Keratinocyte (primary cell): Measurements from ENCODE around the gene RTKN2.

Experiments used
- CTCF ChIP-seq, 3 experiments: IDR thresholded peaks in 1 of 3; conservative IDR thresholded peaks in 1 of 3; optimal IDR thresholded peaks in 1 of 3; 2 replicates in 2 of 3; 3 replicates in 1 of 3; pipeline versions ENCODE3 to v1.5.1; 2011; ENCODE audit warnings: low read length in 3 of 3, mild to moderate bottlenecking in 3 of 3, moderate library complexity in 2 of 3, control low read depth in 1 of 3, inconsistent platforms in 1 of 3; ENCODE audit not compliant: insufficient read depth in 2 of 3; ENCODE audit errors: extremely low read depth in 1 of 3
- EZH2 ChIP-seq: IDR thresholded peaks from one replicate; pipeline ENCODE4 v1.6.1; 2012; ENCODE audit warnings: inconsistent platforms, mild to moderate bottlenecking, low read length, moderate library complexity

- TF ChIP-seq CTCF (optimal IDR thresholded peaks at IDR 0.05 in 1 of 3, IDR thresholded peaks at IDR 0.05 in 1 of 3, conservative IDR thresholded peaks at IDR 0.05 in 1 of 3; ENCODE audit: extremely low read depth in 1 of 3, insufficient read depth in 2 of 3, low read length in 3 of 3): no peak
- no peak for TF ChIP-seq EZH2
These were observed 35.3 kb upstream of the RTKN2 start for GRCh38 chr10:62303922-62304321.
